Suprapubic skin (tissue), 3 donors: ENCODE data around the gene STPG3.
A peak's percentile ranks its signal among the peaks of the same experiment; 100 is the strongest.

Experiments used
- POLR2A ChIP-seq, 2 donors: fragments of 450-650 bp; IDR thresholded peaks; one replicate each; pipeline ENCODE4 v1.6.1; 2017; ENCODE audit warnings: antibody characterized with exemption in 2 of 2, mild to moderate bottlenecking in 2 of 2, moderate library complexity in 2 of 2
- TF ChIP-seq, protein P1 (sequence below), 2 donors: fragments of 200-600 bp in 1 of 2; fragments of 450-650 bp in 1 of 2; sonication (generic) in 1 of 2; IDR thresholded peaks; one replicate each; pipeline ENCODE4 v1.5.1; 2016 to 2019; ENCODE audit warnings: antibody characterized with exemption in 2 of 2, mild to moderate bottlenecking in 1 of 2, moderate library complexity in 1 of 2

DNA sequence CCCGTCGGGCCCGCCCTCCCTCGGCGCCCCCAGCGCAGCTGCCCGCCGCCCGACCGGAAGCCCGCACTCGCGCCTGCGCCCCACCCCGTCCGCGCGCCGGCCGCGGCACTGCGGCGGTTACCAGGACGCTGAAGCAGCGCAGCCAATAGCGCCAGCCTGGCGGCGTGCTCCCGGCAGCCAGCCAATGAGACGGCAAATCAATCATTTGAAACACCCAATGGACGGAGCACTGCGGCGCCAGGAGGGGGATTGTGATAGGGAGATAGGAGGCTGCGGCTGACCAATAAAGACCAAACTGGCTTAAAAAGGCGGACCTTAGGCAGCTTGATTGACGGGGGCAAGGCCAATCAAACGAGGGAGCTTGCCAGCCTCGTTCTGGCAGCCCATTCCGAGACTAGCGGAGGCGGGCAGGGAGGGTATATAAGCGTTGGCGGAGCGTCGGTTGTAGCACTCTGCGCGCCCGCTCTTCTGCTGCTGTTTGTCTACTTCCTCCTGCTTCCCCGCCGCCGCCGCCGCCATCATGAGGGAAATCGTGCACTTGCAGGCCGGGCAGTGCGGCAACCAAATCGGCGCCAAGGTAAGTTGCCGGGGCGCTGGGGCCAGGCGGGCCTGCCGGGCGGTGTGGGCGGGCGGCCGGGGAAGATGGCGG is 10.1 kb upstream of the STPG3 start, which contains the start of gene TUBB4B:
- TF ChIP-seq, protein P1, sequence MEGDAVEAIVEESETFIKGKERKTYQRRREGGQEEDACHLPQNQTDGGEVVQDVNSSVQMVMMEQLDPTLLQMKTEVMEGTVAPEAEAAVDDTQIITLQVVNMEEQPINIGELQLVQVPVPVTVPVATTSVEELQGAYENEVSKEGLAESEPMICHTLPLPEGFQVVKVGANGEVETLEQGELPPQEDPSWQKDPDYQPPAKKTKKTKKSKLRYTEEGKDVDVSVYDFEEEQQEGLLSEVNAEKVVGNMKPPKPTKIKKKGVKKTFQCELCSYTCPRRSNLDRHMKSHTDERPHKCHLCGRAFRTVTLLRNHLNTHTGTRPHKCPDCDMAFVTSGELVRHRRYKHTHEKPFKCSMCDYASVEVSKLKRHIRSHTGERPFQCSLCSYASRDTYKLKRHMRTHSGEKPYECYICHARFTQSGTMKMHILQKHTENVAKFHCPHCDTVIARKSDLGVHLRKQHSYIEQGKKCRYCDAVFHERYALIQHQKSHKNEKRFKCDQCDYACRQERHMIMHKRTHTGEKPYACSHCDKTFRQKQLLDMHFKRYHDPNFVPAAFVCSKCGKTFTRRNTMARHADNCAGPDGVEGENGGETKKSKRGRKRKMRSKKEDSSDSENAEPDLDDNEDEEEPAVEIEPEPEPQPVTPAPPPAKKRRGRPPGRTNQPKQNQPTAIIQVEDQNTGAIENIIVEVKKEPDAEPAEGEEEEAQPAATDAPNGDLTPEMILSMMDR (IDR thresholded peaks at IDR 0.05) = peak in 1 of 2 donors; percentile 4
- peak; percentile 100 for TF ChIP-seq POLR2A (IDR thresholded peaks at IDR 0.05)
